Measurements from ENCODE around the gene ZBTB7C. TPM values are rescaled to one million over a fixed set of nuclear protein-coding genes. Genes with fewer than 3 reads are reported as not detected.

Gene ZBTB7C
- total RNA-seq, 1 donor from 2014 or later = 0.11 TPM

- no peak for TF ChIP-seq CTCF (IDR thresholded peaks at IDR 0.05)
- peaks cover 73% of the 10 kb centered on the region for H3K27me3 Mint-ChIP-seq (ENCODE audit: unreplicated experiment)
- H3K4me1 Mint-ChIP-seq (ENCODE audit: unreplicated experiment) = no peaks in the 10 kb centered on the region
- H3K4me3 Mint-ChIP-seq (ENCODE audit: unreplicated experiment) = no peak overlapping the region
- peaks cover 7% of the 10 kb centered on the region for H3K9me3 Mint-ChIP-seq (ENCODE audit: unreplicated experiment)
- H3K36me3 Mint-ChIP-seq (ENCODE audit: unreplicated experiment) = no peaks in the 10 kb centered on the region
- no peak overlapping the region for H3K27ac Mint-ChIP-seq (ENCODE audit: unreplicated experiment)
- no peak for DNase-seq (ENCODE audit: extremely low spot score, unreplicated experiment)
Measured at GRCh38 chr18:48250918-48251317, 158.3 kb downstream of the ZBTB7C start.

- no peaks in the 10 kb centered on the region for H3K4me1 Mint-ChIP-seq (ENCODE audit: unreplicated experiment)
- no peak for TF ChIP-seq CTCF (IDR thresholded peaks at IDR 0.05)
- H3K9me3 Mint-ChIP-seq (ENCODE audit: unreplicated experiment) = peaks cover 3% of the 10 kb centered on the region
- no peak overlapping the region for H3K27ac Mint-ChIP-seq (ENCODE audit: unreplicated experiment)
- no peak for DNase-seq (ENCODE audit: extremely low spot score, unreplicated experiment)
- peaks cover 72% of the 10 kb centered on the region for H3K27me3 Mint-ChIP-seq (ENCODE audit: unreplicated experiment)
- no peak overlapping the region for H3K4me3 Mint-ChIP-seq (ENCODE audit: unreplicated experiment)
- H3K36me3 Mint-ChIP-seq (ENCODE audit: unreplicated experiment) = no peaks in the 10 kb centered on the region
Measured at GRCh38 chr18:48250362-48250907, 158.7 kb downstream of the ZBTB7C start.

- TF ChIP-seq CTCF (IDR thresholded peaks at IDR 0.05) = no peak
- Mint-ChIP-seq H3K27me3 (ENCODE audit: unreplicated experiment) (peaks cover 75% of the 10 kb centered on the region), H3K27ac (ENCODE audit: unreplicated experiment) (no peak overlapping the region), H3K9me3 (ENCODE audit: unreplicated experiment) (peaks cover 3% of the 10 kb centered on the region), H3K4me3 (ENCODE audit: unreplicated experiment) (no peak overlapping the region), H3K4me1 (ENCODE audit: unreplicated experiment) (no peaks in the 10 kb centered on the region), H3K36me3 (ENCODE audit: unreplicated experiment) (no peaks in the 10 kb centered on the region)
- no peak for DNase-seq (ENCODE audit: extremely low spot score, unreplicated experiment)
Measured at GRCh38 chr18:48249854-48250253, 159.3 kb downstream of the ZBTB7C start.

GRCh38 chr18:48244530-48244929, 164.7 kb downstream of the ZBTB7C start:
- Mint-ChIP-seq H3K36me3 (ENCODE audit: unreplicated experiment) (no peaks in the 10 kb centered on the region), H3K4me3 (ENCODE audit: unreplicated experiment) (no peak overlapping the region), H3K4me1 (ENCODE audit: unreplicated experiment) (no peaks in the 10 kb centered on the region), H3K27ac (ENCODE audit: unreplicated experiment) (no peak overlapping the region), H3K9me3 (ENCODE audit: unreplicated experiment) (peaks cover 13% of the 10 kb centered on the region), H3K27me3 (ENCODE audit: unreplicated experiment) (peaks cover 73% of the 10 kb centered on the region)
- no peak for TF ChIP-seq CTCF (IDR thresholded peaks at IDR 0.05)
- DNase-seq (ENCODE audit: extremely low spot score, unreplicated experiment) = no peak

- no peak for DNase-seq (ENCODE audit: extremely low spot score, unreplicated experiment)
- Mint-ChIP-seq H3K4me1 (ENCODE audit: unreplicated experiment) (peaks cover 11% of the 10 kb centered on the region), H3K27me3 (ENCODE audit: unreplicated experiment) (peaks cover 71% of the 10 kb centered on the region), H3K27ac (ENCODE audit: unreplicated experiment) (no peak overlapping the region), H3K36me3 (ENCODE audit: unreplicated experiment) (no peaks in the 10 kb centered on the region), H3K9me3 (ENCODE audit: unreplicated experiment) (peaks cover 15% of the 10 kb centered on the region), H3K4me3 (ENCODE audit: unreplicated experiment) (no peak overlapping the region)
- no peak for TF ChIP-seq CTCF (IDR thresholded peaks at IDR 0.05)
Measured at GRCh38 chr18:48238636-48239035, 170.5 kb downstream of the ZBTB7C start.

Data from osteocyte (in vitro differentiated cells).